NT2/D1 (cell line): ENCODE results near the gene EPB42.

Source experiments
- DNase-seq: peaks from one replicate; pipeline ENCODE4 v3.0.0-alpha.2; 2011; ENCODE audit warnings: low read depth, low spot score
- H3K27me3 ChIP-seq: 2 replicates; pipeline ENCODE4 v1.6.0; 2011; ENCODE audit warnings: mild to moderate bottlenecking; ENCODE audit not compliant: insufficient read length, insufficient read depth
- H3K36me3 ChIP-seq: 2 replicates; pipeline ENCODE4 v1.6.1; 2011; ENCODE audit warnings: mild to moderate bottlenecking, low read length, mixed read lengths; ENCODE audit not compliant: insufficient read depth, insufficient read length
- H3K4me1 ChIP-seq: 2 replicates; pipeline ENCODE4 v1.5.1; 2011; ENCODE audit not compliant: insufficient read depth, insufficient read length
- H3K4me3 ChIP-seq: 2 replicates; pipeline ENCODE4 v1.5.1; 2011; ENCODE audit warnings: low read depth; ENCODE audit not compliant: insufficient read length
- H3K9ac ChIP-seq: 2 replicates; pipeline ENCODE4 v1.6.0; 2011; ENCODE audit warnings: low read depth; ENCODE audit not compliant: insufficient read length
- H3K9me3 ChIP-seq: 2 replicates; pipeline ENCODE4 v1.5.1; 2011; ENCODE audit warnings: mild to moderate bottlenecking, low read length; ENCODE audit not compliant: insufficient read depth
- SUZ12 ChIP-seq: IDR thresholded peaks from 2 replicates; pipeline ENCODE4 v1.6.1; 2011; ENCODE audit not compliant: insufficient read length, insufficient read depth; ENCODE audit errors: extremely low read depth
- YY1 ChIP-seq: IDR thresholded peaks from 2 replicates; pipeline ENCODE4 v1.6.1; 2011; ENCODE audit not compliant: insufficient read length, insufficient read depth
- ZNF274 ChIP-seq: IDR thresholded peaks from 2 replicates; pipeline ENCODE4 v1.6.1; 2011; ENCODE audit warnings: mild to moderate bottlenecking, low read depth, low read length

The EPB42 gene

GRCh38 chr15:43210807-43211206 lies 10.0 kb downstream of the EPB42 start:
- Histone ChIP-seq H3K9ac (no peak overlapping the region), H3K4me3 (no peak overlapping the region), H3K9me3 (no peaks in the 10 kb centered on the region), H3K27me3 (no peaks in the 10 kb centered on the region), H3K4me1 (peaks cover 8% of the 10 kb centered on the region), H3K36me3 (no peaks in the 10 kb centered on the region)
- DNase-seq = no peak
- TF ChIP-seq SUZ12 (no peak), ZNF274 (no peak), YY1 (no peak)

GRCh38 chr15:43210172-43210745 lies 10.6 kb downstream of the EPB42 start:
- Histone ChIP-seq H3K4me1 (peaks cover 8% of the 10 kb centered on the region), H3K9ac (no peak overlapping the region), H3K4me3 (no peak overlapping the region), H3K27me3 (no peaks in the 10 kb centered on the region), H3K36me3 (no peaks in the 10 kb centered on the region), H3K9me3 (no peaks in the 10 kb centered on the region)
- TF ChIP-seq SUZ12 = no peak
- no peak for TF ChIP-seq YY1
- no peak for TF ChIP-seq ZNF274
- DNase-seq = no peak

GRCh38 chr15:43209059-43209824 lies 11.6 kb downstream of the EPB42 start:
- DNase-seq = no peak
- TF ChIP-seq ZNF274 (no peak), SUZ12 (no peak), YY1 (no peak)
- H3K9me3 ChIP-seq = no peaks in the 10 kb centered on the region
- H3K27me3 ChIP-seq = no peaks in the 10 kb centered on the region
- peaks cover 8% of the 10 kb centered on the region for H3K4me1 ChIP-seq
- H3K9ac ChIP-seq = no peak overlapping the region
- H3K4me3 ChIP-seq = no peak overlapping the region
- H3K36me3 ChIP-seq = no peaks in the 10 kb centered on the region

GRCh38 chr15:43208052-43209002 lies 12.5 kb downstream of the EPB42 start:
- H3K4me3 ChIP-seq = no peak overlapping the region
- no peaks in the 10 kb centered on the region for H3K9me3 ChIP-seq
- no peaks in the 10 kb centered on the region for H3K36me3 ChIP-seq
- peaks cover 8% of the 10 kb centered on the region for H3K4me1 ChIP-seq
- no peaks in the 10 kb centered on the region for H3K27me3 ChIP-seq
- DNase-seq = no peak
- H3K9ac ChIP-seq = no peak overlapping the region
- TF ChIP-seq SUZ12 (no peak), ZNF274 (no peak), YY1 (no peak)

GRCh38 chr15:43207024-43207423 lies 13.8 kb downstream of the EPB42 start:
- Histone ChIP-seq H3K4me1 (peaks cover 8% of the 10 kb centered on the region), H3K27me3 (no peaks in the 10 kb centered on the region), H3K9me3 (no peaks in the 10 kb centered on the region), H3K4me3 (no peak overlapping the region), H3K9ac (no peak overlapping the region), H3K36me3 (no peaks in the 10 kb centered on the region)
- no peak for TF ChIP-seq ZNF274
- TF ChIP-seq SUZ12 = no peak
- no peak for TF ChIP-seq YY1
- DNase-seq = no peak

GRCh38 chr15:43206054-43206453 lies 14.8 kb downstream of the EPB42 start:
- Histone ChIP-seq H3K27me3 (no peaks in the 10 kb centered on the region), H3K36me3 (no peaks in the 10 kb centered on the region), H3K4me1 (peaks cover 8% of the 10 kb centered on the region), H3K9ac (no peak overlapping the region), H3K9me3 (no peaks in the 10 kb centered on the region), H3K4me3 (no peak overlapping the region)
- no peak for DNase-seq
- TF ChIP-seq YY1 = no peak
- TF ChIP-seq ZNF274 = no peak
- TF ChIP-seq SUZ12 = no peak

- Histone ChIP-seq H3K9ac (no peak overlapping the region), H3K4me3 (no peak overlapping the region), H3K36me3 (no peaks in the 10 kb centered on the region), H3K9me3 (no peaks in the 10 kb centered on the region), H3K27me3 (no peaks in the 10 kb centered on the region), H3K4me1 (peaks cover 8% of the 10 kb centered on the region)
- DNase-seq = no peak
- TF ChIP-seq YY1 = no peak
- TF ChIP-seq SUZ12 = no peak
- TF ChIP-seq ZNF274 = no peak
These were observed 16.6 kb downstream of the EPB42 start for GRCh38 chr15:43204016-43204901.
